Nephron (organoid): Measurements from ENCODE around the gene ATP7A.
A peak's percentile ranks its signal among the peaks of the same experiment; 100 is the strongest.

Source experiments
- H3K27ac Mint-ChIP-seq, 3 experiments: 2 replicates each; pipeline ENCODE4 v1.8.0; 2020; ENCODE audit warnings: mixed read lengths in 3 of 3, mild to moderate bottlenecking in 2 of 3, moderate library complexity in 1 of 3
- H3K27me3 Mint-ChIP-seq: 2 replicates; pipeline ENCODE4 v1.8.0; 2021; ENCODE audit warnings: low read depth, mild to moderate bottlenecking, moderate library complexity, mixed read lengths
- H3K36me3 Mint-ChIP-seq: 2 replicates; pipeline ENCODE4 v1.8.0; 2020; ENCODE audit warnings: low read depth, mixed read lengths
- H3K4me1 Mint-ChIP-seq: 2 replicates; pipeline ENCODE4 v1.8.0; 2020; ENCODE audit warnings: mixed read lengths
- H3K4me3 Mint-ChIP-seq, 3 experiments: 2 replicates each; pipeline ENCODE4 v1.8.0; 2020; ENCODE audit warnings: mild to moderate bottlenecking in 3 of 3, mixed read lengths in 3 of 3, moderate library complexity in 2 of 3
- H3K9me3 Mint-ChIP-seq: 2 replicates; pipeline ENCODE4 v1.8.0; 2020; ENCODE audit warnings: mixed read lengths
- CTCF ChIP-seq, 3 experiments: fragments of 200-600 bp; sonication (generic); IDR thresholded peaks; one replicate each; pipeline ENCODE4 v1.5.0; 2021; ENCODE audit warnings: antibody characterized with exemption in 3 of 3; ENCODE audit not compliant: unreplicated experiment in 3 of 3

ATP7A gene

DNA sequence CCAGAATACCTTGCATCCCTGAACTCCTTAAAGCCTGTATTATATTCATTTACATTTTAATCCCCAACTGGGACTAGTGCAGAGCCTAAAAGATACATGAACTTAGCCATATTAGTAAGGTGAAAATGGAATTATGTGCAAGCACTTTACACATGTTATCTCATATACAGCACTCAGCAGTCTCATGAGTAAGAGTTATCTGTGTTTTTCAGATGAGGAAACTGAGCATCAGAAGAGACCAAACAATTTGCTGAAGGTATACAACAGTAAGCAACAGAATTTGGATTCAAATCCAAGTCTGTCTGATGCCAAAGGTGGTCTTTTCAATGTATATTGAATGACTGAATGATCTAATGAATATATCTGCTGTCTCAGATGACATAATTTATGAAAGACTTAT, 12.3 kb downstream of the ATP7A start:
- H3K36me3 Mint-ChIP-seq = no peaks in the 10 kb centered on the region
- H3K4me3 Mint-ChIP-seq = no peak overlapping the region
- H3K4me1 Mint-ChIP-seq = no peaks in the 10 kb centered on the region
- no peak overlapping the region for H3K27ac Mint-ChIP-seq
- peaks cover 3% of the 10 kb centered on the region for H3K9me3 Mint-ChIP-seq
- no peaks in the 10 kb centered on the region for H3K27me3 Mint-ChIP-seq
- no peak for TF ChIP-seq CTCF (IDR thresholded peaks at IDR 0.05; ENCODE audit: unreplicated experiment in 3 of 3)

DNA sequence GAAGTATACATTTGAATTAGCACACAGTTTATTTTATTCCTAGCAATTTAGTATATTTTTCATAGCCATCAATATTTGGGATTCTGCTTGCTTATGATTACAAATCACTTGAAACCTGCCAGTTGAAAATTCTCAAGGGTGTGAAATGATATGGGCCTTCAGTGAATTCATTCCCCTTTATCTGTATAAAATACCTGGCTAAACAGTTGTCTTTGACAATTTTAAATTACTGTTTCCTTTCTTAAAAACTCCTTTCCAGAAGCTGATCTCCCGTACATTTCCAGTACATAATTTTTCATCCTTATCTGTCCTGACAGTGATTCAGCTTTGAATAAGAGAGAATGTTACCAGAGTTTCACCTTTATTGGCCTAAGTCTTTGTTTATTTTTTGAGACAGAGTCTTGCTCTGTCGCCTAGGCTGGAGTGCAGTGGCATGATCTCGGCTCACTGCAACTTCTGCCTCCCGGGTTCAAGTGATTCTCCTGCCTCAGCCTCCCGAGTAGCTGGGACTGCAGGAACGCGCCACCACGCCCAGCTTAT, 13.9 kb downstream of the ATP7A start:
- H3K4me1 Mint-ChIP-seq = no peaks in the 10 kb centered on the region
- TF ChIP-seq CTCF (IDR thresholded peaks at IDR 0.05; ENCODE audit: unreplicated experiment in 3 of 3) = no peak
- no peak overlapping the region for H3K27ac Mint-ChIP-seq
- no peaks in the 10 kb centered on the region for H3K36me3 Mint-ChIP-seq
- H3K9me3 Mint-ChIP-seq = peaks cover 7% of the 10 kb centered on the region
- no peaks in the 10 kb centered on the region for H3K27me3 Mint-ChIP-seq
- no peak overlapping the region for H3K4me3 Mint-ChIP-seq

DNA sequence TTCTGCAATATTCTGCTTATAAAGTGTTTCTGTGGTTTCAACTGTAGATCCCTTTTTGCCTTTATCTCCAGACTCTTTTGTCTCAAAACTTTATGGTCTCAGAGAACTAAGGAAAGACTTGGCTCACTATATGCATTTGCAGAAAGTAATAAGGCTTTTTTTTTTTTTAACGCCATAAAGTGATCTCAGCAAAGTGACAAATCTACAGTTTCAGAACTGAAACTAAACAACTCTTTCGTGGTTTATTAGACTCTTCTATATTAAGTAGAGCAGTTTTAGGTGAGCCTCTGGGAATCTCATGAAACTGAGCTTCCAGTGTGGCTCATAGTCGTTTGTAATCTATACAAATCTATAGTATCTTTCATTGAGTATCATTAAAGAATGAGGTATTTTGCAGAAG, 15.3 kb downstream of the ATP7A start:
- TF ChIP-seq CTCF (IDR thresholded peaks at IDR 0.05; ENCODE audit: unreplicated experiment in 3 of 3) = no peak
- peaks cover 15% of the 10 kb centered on the region for H3K9me3 Mint-ChIP-seq
- peaks cover 7% of the 10 kb centered on the region for H3K36me3 Mint-ChIP-seq

DNA sequence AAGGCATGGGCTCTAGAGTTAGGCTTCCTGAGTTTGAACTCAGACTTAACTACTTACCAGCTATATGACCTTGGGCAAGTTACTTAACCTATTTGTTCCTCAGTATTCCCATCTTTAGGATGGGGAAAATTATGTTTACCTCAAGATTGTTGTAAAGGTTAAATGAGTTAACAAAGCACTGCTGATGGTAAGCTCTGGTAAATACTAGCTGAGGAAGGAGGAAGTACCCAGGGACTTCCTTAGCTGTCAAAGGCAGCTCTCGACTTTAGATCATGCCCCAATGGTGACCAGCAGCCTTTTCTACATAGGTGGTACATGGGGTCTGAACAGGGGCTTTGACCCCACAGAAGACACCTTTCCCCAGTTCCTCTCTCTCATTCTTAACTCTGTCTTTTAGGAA, 20.1 kb downstream of the ATP7A start:
- no peak overlapping the region for H3K4me3 Mint-ChIP-seq
- H3K27me3 Mint-ChIP-seq = no peaks in the 10 kb centered on the region
- no peak overlapping the region for H3K27ac Mint-ChIP-seq
- H3K36me3 Mint-ChIP-seq = peaks cover 15% of the 10 kb centered on the region
- H3K4me1 Mint-ChIP-seq = no peaks in the 10 kb centered on the region
- TF ChIP-seq CTCF (IDR thresholded peaks at IDR 0.05; ENCODE audit: unreplicated experiment in 3 of 3) = no peak
- peaks cover 13% of the 10 kb centered on the region for H3K9me3 Mint-ChIP-seq

More for the DNA sequence above, 15.3 kb downstream of the ATP7A start:
- H3K4me1 Mint-ChIP-seq = no peaks in the 10 kb centered on the region
- H3K27me3 Mint-ChIP-seq = no peaks in the 10 kb centered on the region
- H3K27ac Mint-ChIP-seq = no peak overlapping the region
- H3K4me3 Mint-ChIP-seq = no peak overlapping the region

DNA sequence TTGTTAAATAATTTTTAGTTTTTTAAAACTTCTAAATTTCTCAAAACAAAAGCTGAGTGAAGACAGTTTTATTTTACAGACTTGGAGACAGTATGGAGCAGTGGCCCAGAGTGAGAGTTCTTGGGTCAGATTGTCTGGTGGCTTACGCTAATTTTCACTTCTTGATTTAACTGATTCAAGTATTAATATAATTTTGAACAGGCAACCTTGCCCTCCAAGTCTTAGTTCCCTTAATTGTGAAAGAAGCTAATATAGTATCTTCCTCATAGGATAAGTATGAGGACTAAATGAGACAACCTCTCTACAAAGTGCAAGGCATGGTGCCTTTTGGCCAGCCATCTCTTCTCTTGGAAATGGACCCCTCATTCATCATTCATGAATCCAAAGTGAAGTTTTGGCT, 25.4 kb downstream of the ATP7A start:
- Mint-ChIP-seq H3K4me3 (no peak overlapping the region), H3K36me3 (peaks cover 7% of the 10 kb centered on the region), H3K27me3 (no peaks in the 10 kb centered on the region), H3K4me1 (no peaks in the 10 kb centered on the region), H3K27ac (peak overlapping the region in 1 of 3 experiments; percentile 77), H3K9me3 (peaks cover 2% of the 10 kb centered on the region)
- TF ChIP-seq CTCF (IDR thresholded peaks at IDR 0.05; ENCODE audit: unreplicated experiment in 3 of 3) = no peak

- no peak for TF ChIP-seq CTCF (IDR thresholded peaks at IDR 0.05; ENCODE audit: unreplicated experiment in 3 of 3)
- no peaks in the 10 kb centered on the region for H3K9me3 Mint-ChIP-seq
- no peaks in the 10 kb centered on the region for H3K27me3 Mint-ChIP-seq
- peak overlapping the region in 1 of 3 experiments; percentile 77 for H3K27ac Mint-ChIP-seq
- H3K36me3 Mint-ChIP-seq = peaks cover 5% of the 10 kb centered on the region
- no peaks in the 10 kb centered on the region for H3K4me1 Mint-ChIP-seq
- H3K4me3 Mint-ChIP-seq = no peak overlapping the region
Measured at GRCh38 chrX:77936299-77936698, 25.8 kb downstream of the ATP7A start.
